Stimulated activated CD8-positive, alpha-beta memory T cell treated with anti-CD3 and anti-CD28 coated beads, Interleukin-15, amount 100 ng/mL, for 48 hours (primary cell): ENCODE results near the gene MS4A18.
"Not testable (repeated sequence)": the region's sequence is repeated elsewhere in the genome, so short reads cannot be mapped to it uniquely, and the experiment has no call there.

ENCODE experiments used
- DNase-seq, 2 donors: peaks; one replicate each; pipeline ENCODE4 v3.0.0-alpha.2; 2020; ENCODE audit warnings: low read depth in 2 of 2

Gene MS4A18

DNA sequence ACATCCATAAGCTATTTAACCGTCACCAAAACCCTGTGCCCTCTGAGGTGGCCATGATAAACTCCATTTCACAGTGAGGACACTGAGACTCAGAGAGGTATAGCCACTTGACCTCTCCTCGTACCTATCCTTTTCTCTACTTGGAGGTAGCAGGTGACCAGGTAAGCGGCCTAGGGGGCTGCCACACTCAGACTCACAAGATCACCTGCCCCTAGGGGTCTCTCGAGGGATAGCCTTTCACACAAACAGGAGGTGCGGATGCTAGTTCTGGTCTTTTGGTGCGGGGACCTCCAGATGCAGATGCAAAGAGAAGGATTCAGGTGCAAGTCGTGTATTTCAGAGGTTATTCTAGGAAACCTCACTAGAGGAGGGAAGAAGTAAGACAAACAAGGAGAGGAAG, 14.6 kb downstream of the MS4A18 start:
- no peak for DNase-seq

DNA sequence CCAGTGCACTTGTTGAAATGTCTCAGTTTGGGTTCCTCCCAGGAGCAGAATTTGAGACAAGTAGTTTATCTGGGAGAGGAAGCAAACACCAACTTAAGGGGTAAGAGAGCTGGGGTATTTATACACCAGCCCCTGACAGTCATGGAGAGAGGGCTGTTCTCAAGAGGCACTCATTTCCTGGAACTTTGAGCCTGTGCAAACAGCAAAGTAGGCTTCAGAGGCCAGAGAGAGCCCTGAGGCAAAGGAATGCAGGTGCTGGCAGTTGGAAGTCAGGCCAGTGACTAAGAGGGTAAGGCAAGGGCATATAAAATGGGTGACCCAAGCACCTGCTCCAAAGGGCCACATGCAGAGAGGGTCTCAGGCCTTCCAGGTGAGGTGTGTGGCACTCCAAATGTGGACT, 16.1 kb downstream of the MS4A18 start:
- no peak for DNase-seq

DNA sequence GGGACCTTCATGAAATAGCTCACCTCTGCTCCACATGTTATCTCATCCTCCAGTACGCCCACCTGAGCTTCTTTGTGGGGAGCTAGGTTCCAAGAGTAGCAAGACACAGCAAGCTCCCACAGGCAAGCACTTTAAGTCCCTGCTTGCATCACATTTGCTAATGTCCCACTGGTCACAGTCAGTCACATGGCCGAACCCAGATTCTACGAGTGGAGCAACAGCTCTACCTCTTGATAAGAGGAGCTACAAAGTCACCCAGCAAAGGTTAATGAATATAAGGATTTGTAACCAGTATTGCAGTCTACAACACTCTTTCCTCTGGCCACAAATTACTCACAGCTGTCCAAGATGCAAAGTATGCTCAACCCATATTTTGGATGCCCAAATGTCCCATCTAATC, 16.9 kb downstream of the MS4A18 start:
- DNase-seq = no peak

DNA sequence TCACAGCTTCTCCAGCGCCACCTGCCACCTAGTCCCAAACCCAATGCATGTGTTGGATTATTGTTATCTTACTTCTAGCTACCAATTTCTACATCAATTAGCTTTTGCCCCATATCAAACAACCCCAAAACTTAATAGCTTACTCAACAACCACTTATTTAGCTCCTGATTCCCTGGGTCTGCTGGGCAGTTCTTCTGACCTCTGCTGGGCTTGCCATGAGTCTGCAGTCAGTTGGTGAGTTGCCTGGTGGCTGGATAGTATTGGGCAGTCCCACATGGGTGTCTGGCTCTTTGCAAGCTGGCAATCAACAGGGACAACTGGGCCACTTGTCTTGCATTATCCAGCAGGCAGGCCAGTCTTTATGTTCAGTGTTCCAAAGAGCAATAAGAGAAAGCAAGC, 18.5 kb downstream of the MS4A18 start:
- DNase-seq = no peak

DNA sequence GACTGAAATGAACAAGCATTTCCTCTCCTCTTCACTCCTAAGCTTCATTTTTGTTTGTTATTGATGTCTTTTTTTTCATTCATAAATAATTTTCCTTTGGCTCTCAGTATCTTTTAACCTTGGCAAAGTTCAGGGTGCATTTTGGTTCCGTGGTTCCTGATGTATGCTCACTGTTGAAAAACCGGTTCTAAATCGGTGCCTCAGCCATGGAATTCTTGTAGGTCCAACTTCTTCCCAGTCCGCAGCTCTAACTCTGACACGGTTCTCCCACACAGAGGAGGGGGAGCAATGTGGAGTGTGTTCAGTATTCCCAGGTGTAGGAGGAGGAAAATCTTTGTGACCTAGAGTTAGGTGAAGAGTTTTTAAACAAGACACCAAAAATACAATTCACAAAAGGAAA, 19.6 kb downstream of the MS4A18 start:
- no peak for DNase-seq

DNA sequence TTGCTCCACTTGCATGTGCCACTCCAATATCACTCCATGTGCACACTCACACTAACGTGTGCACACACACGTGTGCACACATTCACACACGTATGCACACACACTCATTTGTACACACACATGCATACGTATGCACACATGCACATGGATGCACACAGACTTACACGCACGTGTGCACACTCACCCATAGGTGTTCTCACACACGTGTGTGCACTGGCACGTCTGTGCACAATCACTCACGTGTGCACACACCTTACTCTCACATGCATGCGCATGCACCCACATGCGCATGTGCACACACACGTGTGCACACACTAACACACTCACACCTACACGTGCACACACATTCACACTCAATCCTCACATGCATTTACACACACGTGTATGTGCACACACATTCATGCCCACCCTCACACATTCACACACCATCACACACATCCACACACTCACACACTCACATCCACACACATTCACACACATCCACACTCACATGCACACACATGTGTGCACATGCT, 22.9 kb downstream of the MS4A18 start:
- no peak for DNase-seq

DNA sequence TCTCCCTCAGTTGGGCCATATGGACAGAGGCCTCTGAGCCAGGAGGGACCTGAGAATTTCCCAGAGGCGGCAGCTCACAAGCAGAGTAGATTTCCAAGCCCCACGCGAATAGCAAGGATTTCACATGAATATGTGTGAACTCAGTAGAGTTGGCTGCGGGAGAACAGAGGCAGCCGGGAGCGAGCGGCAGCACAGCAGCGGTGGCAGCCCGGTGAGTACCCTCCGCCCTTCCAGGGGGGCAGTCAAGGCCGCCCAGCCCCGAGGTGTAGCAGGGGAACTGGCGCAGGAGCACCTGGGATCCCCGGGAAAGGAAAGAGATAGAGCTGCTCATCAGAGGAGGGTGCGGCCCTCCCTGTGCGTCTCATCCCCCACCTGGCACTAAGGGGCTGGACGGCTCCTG, 23.7 kb downstream of the MS4A18 start:
- DNase-seq = no peak

DNA sequence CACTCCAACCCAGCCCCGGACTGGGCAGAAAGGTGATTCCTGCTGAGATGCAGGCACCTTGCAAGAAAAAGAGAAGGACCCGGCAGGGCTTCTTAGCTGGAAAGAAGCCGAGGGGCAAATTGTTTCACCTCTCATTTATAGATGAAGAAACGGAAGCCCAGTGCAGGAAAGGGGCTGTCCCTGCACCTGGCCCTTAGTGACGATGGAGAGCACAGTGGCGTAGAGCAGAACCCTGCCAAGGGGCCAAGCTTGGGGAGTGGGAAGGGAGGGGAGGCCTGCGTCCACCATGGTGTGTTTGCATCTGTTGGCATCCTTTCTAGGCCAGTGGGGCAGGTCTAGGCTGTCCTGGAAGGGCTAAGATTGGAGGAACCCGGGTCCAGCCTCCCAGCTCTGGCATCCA, 24.3 kb downstream of the MS4A18 start:
- no peak for DNase-seq

DNA sequence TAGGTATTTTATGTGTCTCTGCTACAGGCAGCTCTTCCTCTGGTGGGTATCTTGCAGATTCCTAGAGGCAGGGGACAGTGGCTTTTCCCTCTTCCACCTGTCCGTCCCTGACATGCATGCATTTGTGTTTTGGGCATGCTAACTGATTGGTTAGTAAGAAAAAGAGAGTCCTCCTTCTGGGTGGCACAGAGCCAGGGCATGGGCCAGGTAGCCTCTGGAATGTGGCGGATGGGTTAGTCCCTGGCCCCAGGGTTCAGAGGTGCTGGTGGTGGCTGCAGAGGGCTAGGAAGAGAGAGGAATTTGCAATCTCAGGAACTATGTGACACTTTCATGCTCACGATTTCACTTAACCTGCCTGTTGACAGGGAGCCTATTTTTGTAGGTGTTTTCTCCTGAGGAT, 26.4 kb downstream of the MS4A18 start:
- DNase-seq = no peak

DNA sequence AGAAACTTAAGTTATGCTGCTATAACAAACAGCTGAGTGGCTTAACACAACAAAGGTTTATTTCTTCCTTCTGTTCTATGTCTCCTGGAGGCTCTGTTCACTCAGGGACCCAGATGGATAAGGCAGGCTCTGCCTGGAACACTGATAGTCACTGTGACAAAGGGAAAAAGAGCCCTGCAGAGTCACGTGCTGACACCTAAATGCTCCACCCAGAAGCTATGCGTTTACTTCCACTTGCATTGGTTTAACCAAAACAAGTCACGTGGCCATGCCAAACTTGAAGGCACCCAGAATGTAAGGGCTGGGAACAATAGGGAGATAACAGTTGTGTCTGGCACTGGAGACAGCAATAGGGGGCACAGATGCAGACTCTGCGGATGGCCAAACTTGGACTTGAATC, 28.8 kb downstream of the MS4A18 start:
- no peak for DNase-seq

DNA sequence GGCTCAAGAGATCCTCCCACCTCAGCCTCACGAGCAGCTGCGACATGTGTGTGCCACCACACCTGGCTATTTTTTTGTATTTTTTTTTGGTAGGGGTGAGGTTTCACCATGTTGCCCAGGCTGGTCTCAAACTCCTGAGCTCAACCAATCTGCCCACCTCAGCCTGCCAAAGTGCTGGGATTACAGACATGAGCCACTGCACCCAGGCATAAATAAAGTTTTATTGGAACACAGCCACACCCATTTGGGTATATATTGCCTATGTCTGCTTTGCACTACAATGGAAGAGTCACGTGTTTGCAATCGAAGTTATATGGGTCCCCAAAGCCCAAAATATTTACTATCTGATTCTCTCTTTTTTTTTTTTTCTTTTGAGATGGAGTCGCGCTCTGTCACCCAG, 30.4 kb downstream of the MS4A18 start:
- no peak for DNase-seq

DNA sequence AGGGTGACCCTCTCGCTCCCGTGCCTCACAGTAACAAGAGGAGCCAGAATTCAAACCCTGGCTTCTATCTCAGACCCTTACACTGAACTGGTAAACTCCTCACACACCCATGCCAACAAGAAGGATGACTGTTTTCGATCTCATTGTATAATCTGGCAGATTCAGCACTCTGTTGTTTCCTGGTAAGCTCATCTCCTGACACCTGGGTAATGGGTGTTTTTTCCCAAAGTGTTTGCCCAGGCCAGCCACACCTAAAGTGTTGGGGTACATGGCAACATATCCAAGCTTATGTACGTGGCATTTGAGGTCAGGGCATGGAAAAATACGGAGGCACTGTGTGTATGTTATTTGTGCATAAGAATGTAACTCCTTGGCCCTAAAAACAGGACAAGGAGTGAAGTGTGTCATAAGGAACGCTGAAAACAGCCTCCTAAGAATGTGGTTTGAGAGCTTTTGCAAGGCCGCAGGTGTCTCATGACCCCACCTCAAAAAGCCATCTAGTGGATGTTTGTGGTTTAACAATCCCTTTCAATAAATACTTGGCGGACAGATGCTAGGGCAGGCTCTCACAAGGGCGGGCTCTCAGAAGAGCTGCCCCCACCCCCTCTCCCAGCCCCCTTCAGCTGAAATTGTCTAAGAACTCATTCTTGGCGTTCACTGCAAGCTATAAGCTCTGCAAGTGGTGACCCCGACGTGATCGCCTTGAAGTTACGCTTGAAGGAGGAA, 31.9 kb downstream of the MS4A18 start, which contains the start of gene MS4A15:
Gene MS4A15 (plus strand): TSS at position 561 of the 726 bp plus-strand sequence. CDS start 6,867 bp downstream, outside the sequence.
- DNase-seq = no peak

DNA sequence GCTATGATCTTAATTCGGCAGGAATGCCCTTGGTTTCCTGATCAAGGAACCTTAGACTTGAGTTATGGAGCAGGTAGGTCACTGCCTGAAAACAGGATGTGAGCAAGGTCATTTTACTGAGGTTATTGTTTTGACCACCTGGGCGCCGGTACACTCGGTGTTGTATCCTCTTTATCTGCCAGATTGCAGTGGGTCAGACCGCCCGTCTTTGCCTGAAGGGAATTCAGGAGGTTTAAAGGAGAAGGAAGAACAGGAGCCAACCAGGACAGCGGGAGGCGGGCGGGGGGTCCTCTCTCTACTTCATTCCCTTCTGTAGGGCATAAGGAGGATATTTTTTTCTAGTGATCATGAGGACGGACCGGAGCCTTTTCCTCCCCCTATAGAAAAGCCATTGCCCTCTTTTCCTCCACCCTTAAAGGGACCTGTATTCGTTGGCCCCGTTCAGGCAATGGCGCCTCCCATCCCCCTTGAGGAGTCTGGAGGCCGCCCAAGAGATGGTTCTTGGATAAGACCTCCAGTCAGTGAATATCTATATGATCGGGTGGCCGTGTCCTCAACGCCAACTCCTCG, 32.8 kb downstream of the MS4A18 start:
- DNase-seq = no peak

DNA sequence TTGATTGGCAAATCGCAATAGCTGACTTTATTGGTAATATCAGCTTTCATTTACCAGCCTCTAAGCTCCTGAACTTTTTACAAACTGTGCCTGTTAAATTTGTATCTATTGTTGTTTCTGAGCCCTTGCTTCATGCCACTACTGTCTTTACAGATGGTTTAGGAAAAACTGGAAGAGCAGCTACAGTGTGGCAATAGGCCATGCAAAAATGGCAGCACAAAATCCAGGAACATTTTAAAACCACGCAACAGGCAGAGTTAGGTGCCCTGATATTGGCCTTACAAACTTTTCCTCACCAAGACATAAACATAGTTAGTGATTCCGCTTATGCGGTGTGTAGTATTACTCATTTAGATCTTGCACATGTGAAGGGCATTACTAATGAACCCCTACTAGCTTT, 34.2 kb downstream of the MS4A18 start:
- not testable (repeated sequence) for DNase-seq

DNA sequence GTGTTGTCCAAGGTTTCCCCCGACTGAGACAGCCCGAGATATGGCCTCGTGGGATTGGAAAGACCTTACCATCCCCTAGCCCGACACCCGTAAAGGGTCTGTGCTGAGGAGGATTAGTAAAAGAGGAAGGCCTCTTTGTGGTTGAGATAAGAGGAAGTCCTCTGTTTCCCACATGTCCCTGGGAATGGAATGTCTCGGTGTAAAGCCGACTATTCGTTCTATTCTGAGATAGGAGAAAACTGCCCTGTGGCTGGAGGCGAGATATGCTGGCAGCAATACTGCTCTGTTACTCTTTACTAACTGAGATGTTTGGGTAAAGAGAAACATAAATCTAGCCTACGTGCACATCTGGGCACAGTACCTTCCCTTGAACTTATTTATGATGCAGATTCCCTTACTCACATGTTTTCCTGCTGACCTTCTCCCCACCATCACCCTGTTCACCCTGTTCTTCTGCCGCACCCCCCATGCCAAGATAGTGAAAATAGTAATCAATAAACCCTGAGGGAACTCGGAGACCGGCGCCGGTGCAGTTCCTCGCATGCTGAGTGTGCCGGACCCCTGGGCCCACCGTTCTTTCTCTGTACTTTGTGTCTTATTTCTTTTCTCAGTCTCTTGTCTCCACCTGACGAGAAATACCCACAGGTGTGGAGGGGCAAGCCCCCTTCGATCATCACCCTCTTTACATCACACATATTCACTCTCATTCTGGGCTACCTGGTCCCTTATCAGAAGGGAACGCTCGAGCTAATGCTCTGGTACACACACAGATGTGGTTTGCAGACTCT, 35.1 kb downstream of the MS4A18 start:
- DNase-seq = not testable (repeated sequence)

DNA sequence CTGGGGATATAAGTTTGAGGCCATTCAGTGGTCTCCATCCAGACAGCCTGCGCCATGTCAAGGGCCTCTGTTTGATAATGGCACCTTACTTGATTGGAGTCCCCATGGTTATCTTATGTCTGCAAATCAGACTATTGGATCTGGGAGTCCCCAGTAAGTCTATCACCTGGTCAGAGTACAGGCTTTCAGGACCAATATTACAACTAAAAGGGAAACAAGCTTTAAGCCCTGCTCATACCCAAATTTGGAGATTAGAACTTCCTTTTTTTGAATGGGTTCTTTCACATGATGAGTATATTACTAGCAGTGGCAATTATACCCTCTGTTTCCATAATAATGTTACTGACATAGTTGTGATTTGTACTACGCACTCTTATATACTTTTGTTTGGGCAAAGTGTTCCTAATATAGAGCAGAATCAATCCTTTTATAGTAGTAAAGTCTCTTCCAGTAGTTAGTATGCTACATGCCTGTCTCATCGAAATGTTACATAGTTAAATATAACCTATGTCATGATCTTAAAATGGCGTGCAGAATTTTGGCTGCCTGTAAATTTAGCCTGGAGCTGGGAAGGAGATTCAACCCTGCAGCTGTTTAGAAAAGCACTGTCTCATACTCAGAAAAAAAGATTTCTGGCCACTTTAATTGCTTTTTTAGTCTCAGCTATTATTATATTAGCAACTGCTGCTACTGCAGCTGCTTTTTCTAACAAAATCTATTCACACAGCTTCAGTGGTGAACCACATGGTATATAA, 37.1 kb downstream of the MS4A18 start:
- no peak for DNase-seq

DNA sequence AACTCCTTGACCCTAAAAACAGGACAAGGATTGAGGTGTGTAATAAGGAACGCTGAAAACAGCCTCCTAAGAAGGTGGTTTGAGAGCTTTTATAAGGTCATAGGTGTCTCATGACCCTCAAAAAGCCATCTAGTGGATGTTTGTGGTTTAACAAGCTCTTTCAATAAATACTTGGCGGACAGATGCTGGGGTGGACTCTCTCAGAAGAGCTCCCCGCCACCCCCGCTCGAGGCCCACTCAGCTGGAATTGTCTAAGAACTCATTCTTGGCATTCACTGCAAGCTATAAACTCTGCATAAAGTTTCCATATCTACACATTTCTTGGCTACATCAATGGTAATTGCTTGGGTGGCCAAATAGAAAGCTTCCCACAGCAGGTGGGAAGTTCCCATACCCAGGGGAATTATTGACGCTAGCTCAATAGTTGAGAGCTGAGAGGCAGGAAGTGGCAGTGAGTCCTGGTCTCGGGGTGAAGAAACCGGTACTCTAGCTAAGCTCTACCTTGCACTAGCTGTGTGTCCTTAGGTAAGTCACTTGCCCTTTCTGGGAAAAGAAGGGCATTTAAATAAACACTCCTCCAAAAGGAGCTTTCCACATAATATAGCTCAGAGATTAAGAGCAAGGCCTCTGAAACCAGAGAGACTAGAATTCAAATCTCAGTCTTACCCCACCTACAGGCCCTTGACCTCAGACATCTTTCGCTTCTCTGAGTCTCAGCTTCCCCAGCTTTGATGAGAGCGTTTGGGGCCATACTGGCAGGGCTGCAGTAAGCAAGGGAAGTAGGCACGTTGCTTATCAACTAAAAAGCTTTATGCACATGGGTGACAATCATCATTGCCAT, 38.6 kb downstream of the MS4A18 start:
- no peak for DNase-seq

DNA sequence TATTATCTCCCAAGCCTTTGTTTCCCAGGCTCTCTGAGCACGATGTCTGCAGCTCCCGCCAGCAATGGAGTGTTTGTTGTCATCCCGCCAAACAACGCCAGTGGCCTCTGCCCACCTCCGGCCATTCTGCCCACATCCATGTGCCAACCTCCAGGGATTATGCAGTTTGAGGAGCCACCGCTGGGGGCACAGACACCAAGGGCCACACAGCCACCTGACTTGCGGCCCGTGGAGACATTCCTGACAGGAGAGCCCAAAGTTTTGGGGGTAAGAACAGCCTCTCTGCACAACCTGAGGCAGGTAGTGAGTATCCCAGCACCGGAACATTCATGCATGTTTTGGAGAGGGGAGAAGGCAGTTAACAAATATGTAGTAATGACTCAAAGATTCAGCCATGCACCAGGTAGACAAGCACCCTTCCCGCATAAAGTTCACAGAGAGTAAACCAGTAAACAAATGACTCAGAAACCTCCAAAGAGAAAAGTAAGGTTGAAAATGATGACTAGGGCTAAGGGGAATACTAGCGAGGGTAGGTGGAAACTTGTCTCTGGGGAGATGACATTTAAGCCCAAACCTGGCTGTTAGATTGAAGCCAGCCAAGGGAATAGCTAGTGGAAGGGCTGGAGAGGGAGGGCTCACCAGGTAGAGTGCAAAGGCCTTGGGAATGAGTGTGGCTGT, 39.3 kb downstream of the MS4A18 start:
- DNase-seq = no peak

DNA sequence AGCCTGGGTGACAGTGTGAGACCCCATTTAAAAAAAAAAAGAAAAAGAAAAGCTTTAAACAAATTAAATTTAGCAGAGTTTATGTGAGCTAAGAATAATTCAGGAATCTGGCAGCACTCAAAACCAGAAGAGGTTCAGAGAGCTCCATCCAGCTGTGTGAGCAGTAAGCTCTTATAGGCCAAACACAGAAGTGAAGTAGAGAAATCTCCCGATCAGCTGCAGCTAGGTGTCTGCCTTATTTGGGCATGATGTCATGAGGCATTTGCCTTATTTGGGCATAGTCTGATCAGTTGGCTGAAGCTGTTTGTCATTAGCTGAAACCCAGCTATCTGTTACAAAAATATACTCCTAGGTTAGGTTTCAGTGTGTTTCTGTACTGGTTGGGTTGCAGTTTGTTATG, 40.4 kb downstream of the MS4A18 start:
- no peak for DNase-seq

DNA sequence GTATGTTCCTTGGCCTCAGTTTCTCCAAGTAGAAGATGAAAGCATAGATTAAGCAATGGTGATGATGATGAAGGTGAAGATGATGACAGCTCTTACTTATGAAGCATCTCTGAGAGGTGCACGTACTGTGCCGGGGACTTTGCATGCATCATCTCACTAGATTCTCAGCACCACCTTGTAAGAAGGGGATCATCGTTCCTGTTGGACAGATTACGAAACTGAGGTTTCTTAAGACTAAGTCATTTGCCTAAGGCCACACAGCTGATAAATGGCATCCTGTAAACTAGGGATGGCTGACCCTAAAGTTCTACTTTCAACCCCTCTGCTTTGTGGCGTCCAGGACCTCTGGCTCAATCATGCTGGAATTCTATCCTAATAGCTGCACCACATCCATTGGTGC, 40.8 kb downstream of the MS4A18 start:
- no peak for DNase-seq

DNA sequence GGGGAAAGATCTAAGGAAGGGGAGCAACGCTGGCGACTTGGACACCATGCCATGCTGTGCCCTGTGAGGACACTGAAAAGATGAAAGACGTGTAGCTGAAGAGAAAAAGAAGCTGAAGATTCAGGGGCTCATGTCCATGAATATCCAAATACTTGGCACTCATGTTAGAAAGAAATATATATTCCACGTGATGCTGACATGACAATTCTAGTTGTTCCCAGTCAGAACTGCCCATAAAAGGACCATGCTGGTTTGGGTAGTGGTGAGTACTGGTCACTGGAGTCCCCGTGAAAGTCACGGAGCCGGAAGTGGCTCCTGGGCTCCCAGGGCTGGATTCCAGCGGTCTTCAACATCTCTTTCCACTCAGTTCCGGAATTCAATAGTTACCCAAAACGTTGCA, 42.0 kb downstream of the MS4A18 start:
- DNase-seq = no peak
